Upper lobe of left lung (tissue), 6 donors: ENCODE measurements around the gene PAQR7. TPM values are rescaled to one million over a fixed set of nuclear protein-coding genes. Genes with fewer than 3 reads are reported as not detected.

Experiments
- ATAC-seq, 2 donors: fragments of 200-7000 bp; cut with Tn5 transposase; one replicate each; pipeline ENCODE4 v1.9.1; 2022; ENCODE audit warnings: mild to moderate bottlenecking in 2 of 2, moderate library complexity in 2 of 2; ENCODE audit not compliant: low FRiP score in 2 of 2
- DNase-seq, 2 donors: peaks; one replicate each; pipeline ENCODE4 v3.0.0-alpha.2; 2019 to 2020
- H3K27ac ChIP-seq, 4 donors: fragments of 200-600 bp; sonication (generic); one replicate each; pipeline ENCODE4 v1.5.1; 2016 to 2019
- H3K27me3 ChIP-seq, 4 donors: fragments of 200-600 bp; sonication (generic); one replicate each; pipeline ENCODE4 v1.5.1; 2017 to 2019
- H3K36me3 ChIP-seq, 4 donors: fragments of 200-600 bp; sonication (generic); one replicate each; pipeline ENCODE4 v1.5.1; 2016 to 2019
- H3K4me1 ChIP-seq, 4 donors: fragments of 200-600 bp; sonication (generic); one replicate each; pipeline ENCODE4 v1.5.1; 2018 to 2019
- H3K4me3 ChIP-seq, 4 donors: fragments of 200-600 bp; sonication (generic); one replicate each; pipeline ENCODE4 v1.5.1; 2017 to 2019; ENCODE audit warnings: mild to moderate bottlenecking in 2 of 4, moderate library complexity in 1 of 4
- H3K9me3 ChIP-seq, 4 donors: fragments of 200-600 bp; sonication (generic); one replicate each; pipeline ENCODE4 v1.5.1; 2018 to 2019
- EP300 ChIP-seq, 4 donors: sonication (generic); formaldehyde crosslinking; IDR thresholded peaks; one replicate each; pipeline ENCODE4 v1.5.1; 2017; ENCODE audit warnings: antibody characterized with exemption in 4 of 4, control low read depth in 2 of 4
- POLR2A ChIP-seq, 4 donors: fragments of 450-650 bp; IDR thresholded peaks; one replicate each; pipeline ENCODE4 v1.5.1; 2016 to 2017; ENCODE audit warnings: antibody characterized with exemption in 4 of 4, mild to moderate bottlenecking in 2 of 4
- POLR2AphosphoS5 ChIP-seq, 2 donors: sonication (generic); formaldehyde crosslinking; IDR thresholded peaks; one replicate each; pipeline ENCODE4 v1.5.1; 2017; ENCODE audit warnings: antibody characterized with exemption in 2 of 2
- WGBS, 2 donors: methylation state at CpG; one replicate each; pipeline ENCODE4 v1.1.5; 2017 to 2018; 5-methylcytosine and 5-hydroxymethylcytosine counted together
- total RNA-seq, 6 donors: library from RNA; depleted of rRNA in 4 of 6; stranded (reverse); fragments of >200 nt in 4 of 6; gene quantifications; one replicate each; pipeline versions ENCODE4 v1.1.0 to v1.2.1, GENCODE V29; 2016 to 2021
- TF ChIP-seq, protein P1 (sequence below), 6 experiments: fragments of 450-650 bp in 4 of 6; fragments of 200-600 bp in 2 of 6; sonication (generic) in 2 of 6; IDR thresholded peaks; one replicate each; pipeline ENCODE4 v1.5.1; 2016 to 2019; ENCODE audit warnings: antibody characterized with exemption in 6 of 6
- donor health status: DM: no; HTN: no; CAD: no; lungs with moderate emphysema.
- donor health status: DM: no; HTN: yes; CAD: no; lungs with severe emphysema.

PAQR7 gene
- total RNA-seq, 6 donors from 2014 or later: 1.9 to 9.6 (median 7.0) TPM

DNA sequence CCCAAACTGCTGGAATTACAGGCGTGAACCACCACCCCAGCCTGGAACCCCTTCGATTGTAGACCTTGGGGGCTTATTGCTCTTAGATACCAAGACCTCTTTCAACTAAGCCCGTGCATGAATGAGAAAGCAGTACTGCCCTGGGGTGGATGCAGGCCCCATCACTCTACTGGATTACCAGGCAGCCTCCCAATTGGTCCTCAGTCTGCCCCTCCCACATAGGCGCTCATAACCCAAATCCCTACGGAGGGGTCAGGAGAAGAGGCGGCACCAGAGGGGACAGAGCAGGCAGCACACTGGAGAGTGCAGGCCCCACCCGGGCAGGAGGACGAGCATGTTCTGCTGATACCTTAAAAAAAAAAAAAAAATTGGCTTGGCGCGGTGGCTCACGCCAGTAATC lies 43.1 kb upstream of the PAQR7 start:
- TF ChIP-seq EP300 (IDR thresholded peaks at IDR 0.05) (no peak), POLR2A (IDR thresholded peaks at IDR 0.05) (no peak), POLR2AphosphoS5 (IDR thresholded peaks at IDR 0.05) (no peak)
- TF ChIP-seq, protein P1, sequence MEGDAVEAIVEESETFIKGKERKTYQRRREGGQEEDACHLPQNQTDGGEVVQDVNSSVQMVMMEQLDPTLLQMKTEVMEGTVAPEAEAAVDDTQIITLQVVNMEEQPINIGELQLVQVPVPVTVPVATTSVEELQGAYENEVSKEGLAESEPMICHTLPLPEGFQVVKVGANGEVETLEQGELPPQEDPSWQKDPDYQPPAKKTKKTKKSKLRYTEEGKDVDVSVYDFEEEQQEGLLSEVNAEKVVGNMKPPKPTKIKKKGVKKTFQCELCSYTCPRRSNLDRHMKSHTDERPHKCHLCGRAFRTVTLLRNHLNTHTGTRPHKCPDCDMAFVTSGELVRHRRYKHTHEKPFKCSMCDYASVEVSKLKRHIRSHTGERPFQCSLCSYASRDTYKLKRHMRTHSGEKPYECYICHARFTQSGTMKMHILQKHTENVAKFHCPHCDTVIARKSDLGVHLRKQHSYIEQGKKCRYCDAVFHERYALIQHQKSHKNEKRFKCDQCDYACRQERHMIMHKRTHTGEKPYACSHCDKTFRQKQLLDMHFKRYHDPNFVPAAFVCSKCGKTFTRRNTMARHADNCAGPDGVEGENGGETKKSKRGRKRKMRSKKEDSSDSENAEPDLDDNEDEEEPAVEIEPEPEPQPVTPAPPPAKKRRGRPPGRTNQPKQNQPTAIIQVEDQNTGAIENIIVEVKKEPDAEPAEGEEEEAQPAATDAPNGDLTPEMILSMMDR (IDR thresholded peaks at IDR 0.05): no peak
- H3K9me3 ChIP-seq: no peaks in the 10 kb centered on the region

DNA sequence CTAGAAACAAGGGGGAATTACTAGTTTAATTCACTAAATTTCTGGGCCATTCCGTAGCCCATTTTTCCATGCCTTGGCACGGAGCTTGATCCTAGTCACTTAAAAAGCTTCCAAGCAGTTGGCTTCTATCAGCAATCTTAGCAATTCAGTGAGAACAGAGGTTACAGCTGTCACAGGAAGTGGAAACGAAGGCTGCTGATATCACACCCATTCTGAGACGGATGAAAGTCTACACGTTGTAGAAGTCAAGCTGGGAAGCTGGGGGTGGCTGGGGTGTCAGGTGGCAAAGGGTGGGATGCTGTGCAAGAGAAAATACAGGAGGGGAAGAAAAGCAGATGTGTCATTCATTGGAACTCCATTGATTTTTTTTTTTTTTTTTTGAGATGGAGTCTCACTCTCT lies 42.5 kb upstream of the PAQR7 start:
- no peak for DNase-seq
- H3K27ac ChIP-seq: no peak overlapping the region
- no peaks in the 10 kb centered on the region for H3K9me3 ChIP-seq
- H3K4me1 ChIP-seq: peaks cover 7 to 14% (median 11%) of the 10 kb centered on the region in 4 donors
- no peaks in the 10 kb centered on the region for H3K27me3 ChIP-seq
- H3K4me3 ChIP-seq: no peak overlapping the region
- WGBS, 2 donors: 43% methylated on average over 5 of the region's 5 CpGs
- TF ChIP-seq POLR2A (IDR thresholded peaks at IDR 0.05): no peak
- no peak for TF ChIP-seq EP300 (IDR thresholded peaks at IDR 0.05)
- TF ChIP-seq, protein P1 (IDR thresholded peaks at IDR 0.05): no peak
- TF ChIP-seq POLR2AphosphoS5 (IDR thresholded peaks at IDR 0.05): no peak
- ATAC-seq: no peak
- H3K36me3 ChIP-seq: no peaks in the 10 kb centered on the region

More for the DNA sequence above, 43.1 kb upstream of the PAQR7 start:
- WGBS, 2 donors: 90 to 95% methylated on average over 11 of the region's 11 CpGs
- Histone ChIP-seq H3K4me3 (no peak overlapping the region), H3K27ac (no peak overlapping the region), H3K4me1 (peaks cover 14 to 19% (median 17%) of the 10 kb centered on the region in 4 donors), H3K27me3 (no peaks in the 10 kb centered on the region), H3K36me3 (no peaks in the 10 kb centered on the region)
- DNase-seq: no peak
- ATAC-seq: no peak

DNA sequence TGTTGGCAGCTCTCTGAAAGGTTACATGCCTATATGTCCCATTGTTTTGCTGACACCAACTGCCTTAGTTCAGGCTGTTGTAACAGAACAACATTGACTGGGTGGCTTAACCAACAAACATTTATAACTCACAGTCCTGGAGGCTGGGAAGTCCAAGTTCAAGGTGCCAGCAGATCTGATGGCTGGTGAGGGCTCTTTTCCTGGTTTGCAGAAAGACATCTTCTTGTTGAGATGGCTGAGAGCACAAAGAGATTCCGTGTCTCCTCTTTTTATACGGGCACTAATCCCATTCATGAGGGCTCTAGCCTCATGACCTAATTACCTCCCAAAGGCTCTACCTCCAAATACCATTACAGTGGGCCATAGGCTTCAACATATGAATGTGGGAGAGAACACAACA lies 41.0 kb upstream of the PAQR7 start:
- Histone ChIP-seq H3K36me3 (no peaks in the 10 kb centered on the region), H3K27me3 (no peaks in the 10 kb centered on the region), H3K4me3 (no peak overlapping the region), H3K27ac (no peak overlapping the region), H3K4me1 (peaks cover 0 to 2% (median 0%) of the 10 kb centered on the region in 4 donors), H3K9me3 (no peaks in the 10 kb centered on the region)
- DNase-seq: no peak
- TF ChIP-seq POLR2A (IDR thresholded peaks at IDR 0.05): no peak
- no peak for TF ChIP-seq POLR2AphosphoS5 (IDR thresholded peaks at IDR 0.05)
- TF ChIP-seq, protein P1 (IDR thresholded peaks at IDR 0.05): no peak
- no peak for TF ChIP-seq EP300 (IDR thresholded peaks at IDR 0.05)
- ATAC-seq: no peak
- WGBS, 2 donors: 95 to 96% methylated on average over 2 of the region's 2 CpGs

DNA sequence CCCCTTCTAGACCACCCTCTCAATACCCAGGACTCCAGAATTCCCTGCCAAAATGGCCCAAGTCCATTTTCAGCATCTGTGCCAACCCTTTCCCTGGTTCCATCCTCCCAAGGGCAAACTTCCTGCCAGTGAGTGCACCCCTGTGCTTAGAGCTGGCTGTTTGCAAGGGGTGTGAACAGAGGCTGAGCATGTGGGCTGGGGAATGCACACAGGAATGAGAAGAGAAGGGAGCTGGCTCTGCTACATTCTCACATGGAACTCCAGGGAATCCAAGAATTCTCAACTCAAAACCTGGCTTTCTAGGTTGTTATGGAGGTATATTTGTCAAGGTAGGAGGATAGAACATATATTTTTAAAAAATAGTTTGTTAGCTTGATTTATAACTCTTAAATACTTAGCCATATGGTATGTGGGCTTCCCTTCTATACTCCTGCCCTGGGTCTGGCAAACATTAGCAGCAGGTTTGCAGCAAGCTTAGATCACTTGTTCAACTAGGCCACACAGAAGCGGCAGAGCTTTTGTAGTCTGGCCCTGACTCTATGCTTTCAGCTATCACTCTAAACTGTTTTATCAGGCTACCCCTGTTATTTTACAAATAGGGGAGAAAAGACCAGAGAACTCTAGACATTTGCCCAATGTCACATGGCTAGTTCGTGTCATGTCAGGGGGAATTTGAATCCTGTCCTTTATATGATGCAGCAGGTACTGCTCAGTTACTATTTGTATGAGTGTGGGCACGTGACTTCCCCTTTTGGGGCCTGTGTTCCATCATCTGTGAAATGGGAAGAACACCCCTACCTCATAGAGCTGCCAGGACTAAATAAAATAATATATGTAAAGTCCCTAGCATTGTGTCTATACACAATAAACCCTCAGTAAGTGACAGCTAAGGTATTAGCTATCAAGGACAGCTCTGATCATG lies 38.8 kb upstream of the PAQR7 start:
- 89 to 94% methylated on average over 3 of the region's 3 CpGs for WGBS, 2 donors
- DNase-seq (no peak), ATAC-seq (no peak)
- Histone ChIP-seq H3K27me3 (no peaks in the 10 kb centered on the region), H3K4me1 (peaks cover 0 to 2% (median 0%) of the 10 kb centered on the region in 4 donors), H3K36me3 (no peaks in the 10 kb centered on the region), H3K9me3 (no peaks in the 10 kb centered on the region), H3K27ac (no peak overlapping the region), H3K4me3 (no peak overlapping the region)
- TF ChIP-seq EP300 (IDR thresholded peaks at IDR 0.05) (no peak), POLR2AphosphoS5 (IDR thresholded peaks at IDR 0.05) (no peak), POLR2A (IDR thresholded peaks at IDR 0.05) (no peak)
- TF ChIP-seq, protein P1 (IDR thresholded peaks at IDR 0.05): no peak
